Measurements from ENCODE around the gene ZNF579. TPM values are rescaled to one million over a fixed set of nuclear protein-coding genes. Genes with fewer than 3 reads are reported as not detected.

ZNF579 gene
- total and polyA plus RNA-seq, 2 of the 13 experiments (the other 11 are each of a cell fraction or from before 2014, with no cell fraction given) = 2.1 to 2.9 TPM

GRCh38 chr19:55581145-55581822 is 636 bp upstream of the ZNF579 start (continued):
- TF ChIP-seq MLX (CRISPR knock-in tag; IDR thresholded peaks at IDR 0.05) (0 out of 2 replicates have a peak, but pooled peaks have one; percentile 13), ZNF644 (CRISPR knock-in tag; IDR thresholded peaks at IDR 0.05; ENCODE audit: low read depth) (0 out of 2 replicates have a peak, but pooled peaks have one; percentile 17), ZFP37 (CRISPR knock-in tag; IDR thresholded peaks at IDR 0.05; ENCODE audit: borderline replicate concordance) (0 out of 2 replicates have a peak, but pooled peaks have one; percentile 82), FOXK1 (CRISPR knock-in tag; IDR thresholded peaks at IDR 0.05; ENCODE audit: borderline replicate concordance, low read depth) (peak; percentile 47; the same call in 1 of the 2 replicates), SKI (IDR thresholded peaks at IDR 0.05; ENCODE audit: partially characterized antibody) (no peak), PHF5A (CRISPR knock-in tag; IDR thresholded peaks at IDR 0.05; ENCODE audit: low read depth, unreplicated experiment) (peak; percentile 11), ATAD3A (CRISPR knock-in tag; IDR thresholded peaks at IDR 0.05) (0 out of 2 replicates have a peak, but pooled peaks have one; percentile 55), PAXIP1 (CRISPR knock-in tag; conservative IDR thresholded peaks at IDR 0.05) (0 out of 2 replicates have a peak, but pooled peaks have one; percentile 8), HDAC1 (CRISPR knock-in tag; IDR thresholded peaks at IDR 0.05) (peak; percentile 19; the same call in 1 of the 2 replicates), ZNF510 (CRISPR knock-in tag; IDR thresholded peaks at IDR 0.05; ENCODE audit: low read depth) (no peak), MXD4 (CRISPR knock-in tag; IDR thresholded peaks at IDR 0.05) (peak; percentile 62; the same call in 1 of the 2 replicates), MAFF (IDR thresholded peaks at IDR 0.05; ENCODE audit: low read depth, low read length) (no peak), ZNF263 (CRISPR knock-in tag; IDR thresholded peaks at IDR 0.05) (peak; percentile 18; the same call in 1 of the 2 replicates), BORCS8-MEF2B (CRISPR knock-in tag; IDR thresholded peaks at IDR 0.05) (no peak), AFF4 (CRISPR knock-in tag; IDR thresholded peaks at IDR 0.05) (no peak), ZNF512B (CRISPR knock-in tag; IDR thresholded peaks at IDR 0.05; ENCODE audit: borderline replicate concordance) (no peak), ARHGAP35 (CRISPR knock-in tag; IDR thresholded peaks at IDR 0.05; ENCODE audit: borderline replicate concordance) (peak; percentile 89)
